K562 (cell line): ENCODE results near the gene AJAP1. TPM values are rescaled to one million over a fixed set of nuclear protein-coding genes. Genes with fewer than 3 reads are reported as not detected.
A peak's percentile ranks its signal among the peaks of the same experiment; 100 is the strongest.

Source experiments
- ATAC-seq: fragments of 200-7000 bp; cut with Tn5 transposase; 3 replicates; pipeline ENCODE4 v1.9.1; 2020; ENCODE audit warnings: moderate library complexity
- BruUV-seq: library from RNA; stranded (reverse); fragments of 400-500 nt; replicated peaks from 2 replicates; lab custom pipeline; 2021; lab: Mats Ljungman, UMichigan
- CTCF ChIA-PET: fragments of 300-600 bp; formaldehyde crosslinking; extraction: SDS; loops from one replicate; lab custom pipeline; 2021; ENCODE audit warnings: low intra/inter-chr PET ratio; lab: Yijun Ruan, JAX
- POLR2A ChIA-PET: fragments of 300-600, 350-650 bp; sonication (Branson Sonifier 250); formaldehyde crosslinking; extraction: SDS; loops from one replicate; lab custom pipeline; 2021; ENCODE audit warnings: antibody characterized with exemption, inconsistent platforms; lab: Yijun Ruan, JAX
- DNase-seq, 4 experiments: peaks; one replicate each; pipeline versions ENCODE4 v3.0.0 to v3.0.0-alpha.2; 2011 to 2018; ENCODE audit warnings: low spot score in 3 of 4, mixed read lengths in 3 of 4; ENCODE audit errors: extremely low read depth in 1 of 4
- FAIRE-seq: peaks from 2 replicates; lab custom pipeline; 2011; peaks lifted over from hg19 to GRCh38; lab: Jason Lieb, UNC
- H2AFZ ChIP-seq: 2 replicates; pipeline ENCODE4 v1.6.0; 2011; ENCODE audit warnings: low read depth, low read length, control low read depth, inconsistent platforms
- H3K27ac ChIP-seq: fragments of 200-600 bp; 3 replicates; pipeline ENCODE4 v1.8.0; 2011; ENCODE audit warnings: low read depth, mild to moderate bottlenecking, control low read depth, inconsistent platforms, low read length, moderate library complexity, mixed read lengths; ENCODE audit errors: extremely low read depth
- H3K27me3 ChIP-seq, 2 experiments: fragments of 300-600 bp in 1 of 2; 2 replicates in 1 of 2; 3 replicates in 1 of 2; pipeline versions ENCODE4 v1.6.0 to v1.8.0; 2011; ENCODE audit warnings: inconsistent platforms in 2 of 2, low read length in 2 of 2, mild to moderate bottlenecking in 1 of 2, mixed read lengths in 1 of 2, moderate library complexity in 1 of 2; ENCODE audit not compliant: control insufficient read depth in 2 of 2, insufficient read depth in 2 of 2
- H3K36me3 ChIP-seq: fragments of 300-600 bp; 3 replicates; pipeline ENCODE4 v1.8.0; 2011; ENCODE audit warnings: mild to moderate bottlenecking, low read length, inconsistent platforms; ENCODE audit not compliant: control insufficient read depth, insufficient read depth
- H3K4me1 ChIP-seq, 2 experiments: fragments of 200-600 bp in 1 of 2; replicated peaks in 1 of 2; 2 replicates in 1 of 2; 3 replicates in 1 of 2; pipeline versions ENCODE4 v1.5.1 to v1.8.0; 2011; ENCODE audit warnings: inconsistent platforms in 2 of 2, low read length in 2 of 2, mild to moderate bottlenecking in 1 of 2, mixed read lengths in 1 of 2, moderate library complexity in 1 of 2; ENCODE audit not compliant: control insufficient read depth in 2 of 2, insufficient read depth in 2 of 2
- H3K4me2 ChIP-seq: 2 replicates; pipeline ENCODE4 v1.6.1; 2011; ENCODE audit warnings: low read length, control low read depth, inconsistent platforms, mixed read lengths; ENCODE audit not compliant: insufficient read depth
- H3K4me3 ChIP-seq: fragments of 200-600 bp; sonication (generic), shearing (Covaris generic); 2 replicates; pipeline ENCODE4 v1.5.1; 2016; ENCODE audit warnings: control low read depth, inconsistent platforms
- H3K79me2 ChIP-seq: fragments of 200-600 bp; 3 replicates; pipeline ENCODE4 v1.8.0; 2011; ENCODE audit warnings: low read length, inconsistent platforms; ENCODE audit not compliant: control insufficient read depth, insufficient read depth
- H3K9ac ChIP-seq, 2 experiments: 2 replicates each; pipeline versions ENCODE4 v1.6.0 to v1.6.1; 2011; ENCODE audit warnings: low read depth in 2 of 2, low read length in 2 of 2, control low read depth in 1 of 2, inconsistent platforms in 1 of 2, mild to moderate bottlenecking in 1 of 2, mixed read lengths in 1 of 2; ENCODE audit not compliant: insufficient read depth in 1 of 2
- H3K9me1 ChIP-seq: one replicate; pipeline ENCODE4 v1.6.0; 2011; ENCODE audit warnings: inconsistent platforms, mild to moderate bottlenecking, low read length, moderate library complexity; ENCODE audit not compliant: control insufficient read depth, insufficient read depth
- H3K9me3 ChIP-seq: replicated peaks from 2 replicates; pipeline ENCODE4 v1.5.1; 2011; ENCODE audit warnings: low read depth, low read length, inconsistent platforms; ENCODE audit not compliant: control insufficient read depth, insufficient read depth
- H4K20me1 ChIP-seq: replicated peaks from 2 replicates; pipeline ENCODE4 v1.6.1; 2011; ENCODE audit warnings: low read length, inconsistent platforms, mixed read lengths; ENCODE audit not compliant: control insufficient read depth, insufficient read depth
- ATF7 ChIP-seq: fragments of 450-650 bp; IDR thresholded peaks from 2 replicates; pipeline ENCODE4 v1.7.1; 2014; ENCODE audit warnings: mild to moderate bottlenecking, moderate library complexity
- CREBBP ChIP-seq: IDR thresholded peaks from one replicate; pipeline ENCODE4 v1.6.1; 2012; ENCODE audit warnings: low read depth, mild to moderate bottlenecking, control low read depth, inconsistent platforms, low read length
- FIP1L1 ChIP-seq: fragments of 200-400 bp; formaldehyde crosslinking; IDR thresholded peaks from 2 replicates; pipeline ENCODE4 v1.6.1; 2018; ENCODE audit warnings: mild to moderate bottlenecking, low read depth, low read length; ENCODE audit not compliant: poor library complexity, severe bottlenecking
- NFXL1 ChIP-seq: fragments of 450-650 bp; formaldehyde crosslinking; IDR thresholded peaks from 2 replicates; pipeline ENCODE4 v1.4.0; 2021; ENCODE audit warnings: mild to moderate bottlenecking
- POLR2H ChIP-seq: IDR thresholded peaks from 2 replicates; pipeline ENCODE4 v1.6.1; 2016; ENCODE audit warnings: missing genetic modification characterization, low read depth, mild to moderate bottlenecking, control low read depth, missing compliant biosample characterization, moderate library complexity
- TARDBP ChIP-seq: fragments of 450-650 bp; IDR thresholded peaks from 2 replicates; pipeline ENCODE4 v1.6.1; 2016
- ZBTB34 ChIP-seq: fragments of 250-450 bp; sonication (Bioruptor Pico); IDR thresholded peaks from 2 replicates; pipeline ENCODE4 v1.8.0; 2021; ENCODE audit warnings: mild to moderate bottlenecking, moderate library complexity
- ZNF785 ChIP-seq: fragments of 250-450 bp; sonication (Bioruptor Pico); IDR thresholded peaks from 2 replicates; pipeline ENCODE4 v1.4.0; 2020; ENCODE audit warnings: mild to moderate bottlenecking
- WGBS: fragments of 100-300 bp; shearing (Covaris generic); methylation state at CpG from one replicate; pipeline ENCODE4 v1.1.6; 2016; ENCODE audit warnings: low coverage, mixed read lengths; ENCODE audit not compliant: insufficient coverage; ENCODE audit errors: missing lambda C conversion rate; 5-methylcytosine and 5-hydroxymethylcytosine counted together
- in situ Hi-C: fragments of 300-500 bp; cut with MboI; formaldehyde crosslinking; loops from 4 replicates; pipeline ENCODE4 v1.15.0; 2018; ENCODE audit warnings: inconsistent platforms, mixed read lengths
- intact Hi-C: fragments of 100-400 bp; cut with micrococcal nuclease; formaldehyde crosslinking; loops from 2 replicates; pipeline ENCODE4 v1.14.2; 2022
- polyA plus RNA-seq, 8 experiments: library from polyadenylated mRNA; depleted of rRNA in 4 of 8; stranded (reverse) in 5 of 8; unstranded in 3 of 8; fragments of >200 nt; fragmentation: Nextera tagmentation in 2 of 8; fragmentation: Illumina TruSeq in 1 of 8; extraction: Ambion mirVana in 2 of 8; extraction: Trizol in 1 of 8; gene quantifications; 2 replicates each; pipeline versions ENCODE4 v1.2.1 to v1.2.3, GENCODE V29; 2011 to 2014; ENCODE audit warnings: inconsistent platforms in 1 of 8, missing spikeins in 1 of 8
- total RNA-seq, 7 experiments: library from RNA; depleted of rRNA in 6 of 7; stranded (reverse); fragments of >200 nt in 6 of 7; fragmentation: Illumina TruSeq in 2 of 7; extraction: Trizol in 2 of 7; gene quantifications; 2 replicates each; pipeline versions ENCODE4 v1.2.1 to v1.2.3, GENCODE V29; 2011 to 2021; ENCODE audit warnings: low replicate concordance in 1 of 7
- TF ChIP-seq, protein P1 (sequence below): fragments of 250-450 bp; sonication (Bioruptor Pico); IDR thresholded peaks from 2 replicates; pipeline ENCODE4 v1.5.0; 2021; ENCODE audit warnings: mild to moderate bottlenecking, moderate library complexity

Gene AJAP1
- total and polyA plus RNA-seq, 9 of the 15 experiments (the other 6 are each of a cell fraction or from before 2014, with no cell fraction given) = not detected

DNA sequence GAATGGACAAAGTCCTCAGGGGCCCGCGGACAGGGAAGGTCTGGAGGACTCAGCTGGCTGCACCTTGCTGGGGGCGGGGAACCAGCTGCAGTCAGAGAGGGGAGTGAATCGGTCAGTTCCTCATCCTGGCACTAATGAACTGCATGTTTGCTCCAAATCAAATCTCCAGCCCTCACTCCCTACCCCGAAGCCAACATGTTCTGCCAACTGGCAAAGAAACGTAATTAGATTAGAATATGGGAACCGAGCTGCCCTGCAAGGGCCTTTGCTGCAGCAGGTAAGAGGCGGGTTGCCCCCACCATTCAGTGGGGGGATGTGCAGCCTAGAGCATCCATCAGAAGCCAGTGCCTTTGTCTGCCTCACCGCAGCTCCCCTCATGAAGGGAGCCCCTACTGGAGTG is 121.1 kb downstream of the AJAP1 start:
- intact Hi-C loops = no loop called here
- in situ Hi-C loops = no loop called here
- ATAC-seq = no peak
- H4K20me1 ChIP-seq = 0 out of 2 replicates have a peak, but pooled peaks cover 3% of the 10 kb centered on the region
- H3K9me1 ChIP-seq = no peaks in the 10 kb centered on the region
- peaks cover 8 to 51% of the 10 kb centered on the region in 2 experiments; a peak in 3 of 5 replicates for H3K27me3 ChIP-seq
- DNase-seq = no peak
- BruUV-seq = no TSS peak
- H2AFZ ChIP-seq = no peak overlapping the region
- H3K4me2 ChIP-seq = no peak overlapping the region
- peaks cover 0 to 5% of the 10 kb centered on the region in 2 experiments; a peak in 2 of 5 replicates for H3K4me1 ChIP-seq
- no peaks in the 10 kb centered on the region for H3K36me3 ChIP-seq
- ChIA-PET CTCF (no interaction called here), POLR2A (no interaction called here)
- TF ChIP-seq TARDBP = no peak
- no peak for TF ChIP-seq ZNF785 (CRISPR knock-in tag)
- no peak for TF ChIP-seq FIP1L1
- H3K27ac ChIP-seq = no peak overlapping the region
- WGBS = under 1% methylated on average over 9 of the region's 9 CpGs
- no peak overlapping the region for H3K9ac ChIP-seq
- FAIRE-seq = no peak
- no peaks in the 10 kb centered on the region for H3K9me3 ChIP-seq
- no peaks in the 10 kb centered on the region for H3K79me2 ChIP-seq
- no peak overlapping the region for H3K4me3 ChIP-seq

DNA sequence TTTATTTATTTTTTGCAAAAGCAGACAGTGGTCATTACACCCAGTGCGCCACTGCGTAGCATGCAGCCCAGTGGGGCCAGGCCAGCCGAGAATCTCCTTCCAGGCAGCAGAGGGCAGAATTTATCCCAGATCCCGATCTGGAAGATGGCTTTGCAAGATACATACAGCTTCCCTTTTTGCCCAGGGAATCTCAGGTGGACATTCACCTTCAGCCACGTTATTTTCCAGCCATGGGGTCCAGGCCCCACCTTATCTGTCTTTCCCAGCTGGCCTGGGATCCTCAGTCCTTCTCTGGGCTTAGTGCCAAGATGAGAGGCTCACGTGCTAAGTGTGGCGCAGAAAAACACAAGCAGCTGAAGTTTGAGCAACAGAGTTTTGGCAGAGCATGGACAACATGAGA is 123.6 kb downstream of the AJAP1 start:
- peaks cover 0 to 5% of the 10 kb centered on the region in 2 experiments; a peak in 2 of 5 replicates for H3K4me1 ChIP-seq
- 0% methylated on average over 7 of the region's 7 CpGs for WGBS
- H2AFZ ChIP-seq = no peak overlapping the region
- peaks cover 11 to 60% of the 10 kb centered on the region in 2 experiments; a peak in 3 of 5 replicates for H3K27me3 ChIP-seq
- H3K4me2 ChIP-seq = no peak overlapping the region; the same call in 1 of the 2 replicates
- no peaks in the 10 kb centered on the region for H3K79me2 ChIP-seq
- peak; percentile 6 for FAIRE-seq
- POLR2A ChIA-PET = no interaction called here
- CTCF ChIA-PET = no interaction called here
- DNase-seq = peak; percentile 31 to 64 (median 42)
- peak; percentile 74 for ATAC-seq
- intact Hi-C loops = no loop called here
- H3K9me1 ChIP-seq = no peaks in the 10 kb centered on the region
- H3K4me3 ChIP-seq = no peak overlapping the region
- H3K9me3 ChIP-seq = no peaks in the 10 kb centered on the region
- no TSS peak for BruUV-seq
- H3K27ac ChIP-seq = no peak overlapping the region
- H3K9ac ChIP-seq = no peak overlapping the region
- H3K36me3 ChIP-seq = no peaks in the 10 kb centered on the region
- peaks cover 3% of the 10 kb centered on the region; the same call in 1 of the 2 replicates for H4K20me1 ChIP-seq
- in situ Hi-C loops = no loop called here
- no peak for TF ChIP-seq CREBBP
- TF ChIP-seq, protein P1, sequence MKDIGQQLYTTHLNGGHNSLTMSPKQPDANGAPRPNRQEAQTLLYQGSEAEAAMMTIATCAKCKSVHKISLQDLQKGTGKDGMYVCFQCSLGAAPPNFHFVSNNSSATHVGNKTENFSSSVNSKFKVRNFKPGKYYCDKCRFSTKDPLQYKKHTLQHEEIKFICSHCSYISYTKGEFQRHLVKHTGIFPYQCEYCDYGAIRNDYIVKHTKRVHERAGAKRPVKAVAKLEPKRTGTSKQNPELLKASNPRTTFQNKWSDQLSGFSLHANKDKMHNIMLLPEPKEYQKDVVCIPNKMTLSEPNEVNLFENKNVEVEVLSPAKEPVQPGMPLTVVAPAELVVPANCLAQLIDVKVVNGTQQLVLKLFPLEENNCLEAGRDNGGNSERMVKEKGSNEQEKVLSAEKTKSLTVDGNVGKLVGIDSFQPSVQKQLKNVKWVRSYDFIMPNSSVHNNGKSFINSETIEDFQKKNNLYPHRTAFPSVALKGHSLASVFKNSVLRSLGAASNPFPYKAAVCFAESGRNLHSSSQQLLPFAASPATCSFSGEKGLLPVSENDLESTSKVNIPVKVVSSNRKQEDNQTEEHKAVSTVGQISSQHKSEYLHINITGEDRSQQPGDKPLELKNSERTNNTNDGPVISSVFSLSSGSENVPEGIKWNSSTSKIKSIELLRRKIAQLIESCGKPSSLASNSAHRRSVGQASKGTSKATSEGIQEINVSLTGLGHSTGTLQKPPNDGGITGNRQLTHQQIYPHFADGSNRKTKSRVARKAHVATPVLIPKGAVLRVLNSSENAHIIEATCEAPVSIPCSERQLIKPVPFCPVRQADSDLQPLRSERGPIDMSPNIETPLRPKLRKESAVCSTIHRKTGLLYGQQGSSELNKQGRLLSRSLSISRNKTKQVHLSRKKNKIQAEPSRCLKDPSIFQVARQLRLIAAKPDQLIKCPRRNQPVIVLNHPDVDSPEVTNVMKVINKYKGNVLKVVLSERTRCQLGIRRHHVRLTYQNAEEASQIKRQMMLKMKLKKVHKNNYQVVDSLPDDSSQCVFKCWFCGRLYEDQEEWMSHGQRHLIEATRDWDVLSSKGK (CRISPR knock-in tag) = no peak
- no peak for TF ChIP-seq NFXL1 (CRISPR knock-in tag)
- no peak for TF ChIP-seq POLR2H
- no peak for TF ChIP-seq ZBTB34
- TF ChIP-seq ATF7 = no peak
